HL-60/S4 treated with phorbol 12-myristate 13-acetate at 8.2 ng/mL for 4 days and 3 days (cell line): Measurements from ENCODE around the gene TMEM114.

Source experiments
- in situ Hi-C: fragments of 300-500 bp; cut with MboI; formaldehyde crosslinking; loops from 2 replicates; pipeline ENCODE4 v1.15.0; 2022; ENCODE audit warnings: low sequenced_read_pairs

The TMEM114 gene

GRCh38 chr16:8576141-8577004, 13.9 kb downstream of the TMEM114 start:
- in situ Hi-C loops = no loop called here

DNA sequence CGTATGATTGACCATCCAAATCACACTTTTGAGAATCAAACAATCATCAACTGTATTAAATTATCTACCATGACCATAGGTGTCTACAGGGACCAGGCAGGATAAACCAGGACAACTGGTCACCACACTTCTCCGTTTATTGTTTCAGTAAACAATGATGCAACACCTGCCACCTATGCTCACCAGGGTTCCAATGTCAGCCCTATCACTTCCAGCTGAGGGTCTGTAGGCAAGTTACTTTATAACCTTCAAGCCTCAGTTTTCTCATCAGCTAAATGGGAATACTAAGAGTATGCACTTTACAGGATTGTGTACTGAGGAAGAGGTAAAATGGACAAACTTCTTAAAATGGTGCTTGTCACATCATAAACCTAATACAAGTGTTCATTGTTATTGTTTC, 14.9 kb downstream of the TMEM114 start:
- in situ Hi-C loops = no loop called here

DNA sequence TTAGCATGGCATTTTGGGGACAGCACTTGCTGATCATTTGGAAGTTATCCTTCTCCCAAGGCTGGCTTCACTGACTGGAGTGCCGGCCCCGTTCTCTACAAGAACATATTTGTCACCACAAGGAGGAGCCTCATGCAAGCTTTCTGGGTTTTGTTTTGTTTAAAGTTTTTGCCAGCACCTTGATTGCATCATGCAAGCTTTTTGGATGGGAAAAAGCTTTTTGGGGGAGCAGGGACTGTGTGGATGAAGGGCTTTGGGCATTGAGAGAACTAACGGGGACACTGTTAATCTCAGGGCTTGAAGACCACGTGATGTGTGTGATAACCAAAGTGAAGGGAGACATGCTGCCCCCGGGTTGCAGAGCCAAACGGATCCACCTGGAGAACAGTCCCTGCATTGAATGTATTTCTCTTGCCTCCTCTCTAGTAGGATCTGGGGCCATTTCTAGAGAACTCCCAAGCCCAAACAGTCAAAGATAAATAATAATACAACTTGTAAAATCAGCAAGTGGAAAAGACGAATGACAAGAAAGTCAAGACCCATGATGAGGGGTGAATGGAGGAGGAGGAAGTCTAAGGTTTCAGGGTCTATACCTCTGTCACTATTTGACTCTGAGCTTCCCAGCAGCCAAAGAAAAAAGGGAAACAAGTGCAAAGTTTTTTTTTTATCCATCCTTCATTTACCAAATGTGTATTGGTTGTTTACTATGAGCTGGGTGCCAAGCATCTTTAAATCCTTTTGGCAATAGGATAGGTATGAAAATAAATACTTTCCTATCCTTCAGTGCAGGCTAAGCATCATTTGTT, 17.2 kb downstream of the TMEM114 start:
- in situ Hi-C loops = loop anchor here (25.0 kb wide), 2 partner anchors 214 to 314 kb away; partner anchors contain the start of genes LITAFD, PMM2 and TMEM186

- in situ Hi-C loops = loop anchor here (25.0 kb wide), 2 partner anchors 215 to 315 kb away; partner anchors contain the start of genes LITAFD, PMM2 and TMEM186
These were observed 18.0 kb downstream of the TMEM114 start for GRCh38 chr16:8572063-8572918.

- in situ Hi-C loops = loop anchor here (25.0 kb wide), 2 partner anchors 216 to 316 kb away; partner anchors contain the start of genes LITAFD, PMM2 and TMEM186
These were observed 19.2 kb downstream of the TMEM114 start for GRCh38 chr16:8571061-8571596.

DNA sequence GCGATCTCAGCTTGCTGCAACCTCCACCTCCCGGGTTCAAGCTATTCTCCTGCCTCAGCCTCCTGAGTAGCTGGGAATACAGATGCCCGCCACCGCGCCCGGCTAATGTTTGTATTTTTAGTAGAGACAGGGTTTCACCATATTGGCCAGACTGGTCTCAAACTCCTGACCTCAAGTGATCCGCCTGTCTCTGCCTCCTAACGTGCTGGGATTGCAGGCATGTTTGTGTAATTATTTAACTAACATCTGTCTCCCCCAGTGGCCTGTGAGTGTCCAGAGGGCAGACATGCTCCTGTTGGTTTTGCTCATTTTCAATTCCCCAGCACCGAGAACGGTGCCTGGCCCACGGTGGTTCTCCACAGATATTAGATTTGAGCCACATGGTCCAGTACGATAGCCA, 19.9 kb downstream of the TMEM114 start:
- in situ Hi-C loops = loop anchor here (25.0 kb wide), 2 partner anchors 217 to 317 kb away; partner anchors contain the start of genes LITAFD, PMM2 and TMEM186

GRCh38 chr16:8569650-8570346, 20.5 kb downstream of the TMEM114 start:
- in situ Hi-C loops = loop anchor here (5.0 to 25.0 kb wide), 3 partner anchors 88 to 318 kb away; partner anchors contain the start of genes LITAFD, PMM2 and TMEM186

DNA sequence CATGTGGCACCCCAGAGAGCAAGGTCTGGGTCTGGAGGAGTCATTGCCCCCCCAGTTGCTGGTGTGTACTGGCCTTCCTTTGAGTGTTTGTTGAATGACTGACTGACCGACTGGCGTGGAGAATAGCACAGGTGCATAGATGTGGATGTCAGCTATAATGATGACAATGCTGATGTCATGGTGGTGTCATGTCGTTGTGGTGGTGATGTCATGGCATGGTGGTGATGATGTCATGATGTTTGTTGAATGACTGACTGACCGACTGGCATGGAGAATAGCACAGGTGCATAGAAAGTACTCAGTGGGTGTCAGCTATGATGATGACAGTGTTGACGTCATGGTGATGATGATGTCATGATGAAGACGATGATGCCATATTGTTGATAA, 22.1 kb downstream of the TMEM114 start:
- in situ Hi-C loops = loop anchor here (5.0 to 25.0 kb wide), 3 partner anchors 89 to 319 kb away; partner anchors contain the start of genes LITAFD, PMM2 and TMEM186

GRCh38 chr16:8567355-8568230, 22.7 kb downstream of the TMEM114 start:
- in situ Hi-C loops = loop anchor here (5.0 to 25.0 kb wide), 3 partner anchors 90 to 320 kb away; partner anchors contain the start of genes LITAFD, PMM2 and TMEM186

- in situ Hi-C loops = loop anchor here (5.0 to 25.0 kb wide), 3 partner anchors 92 to 322 kb away; partner anchors contain the start of genes LITAFD, PMM2 and TMEM186
These were observed 24.8 kb downstream of the TMEM114 start for GRCh38 chr16:8565498-8565897.

DNA sequence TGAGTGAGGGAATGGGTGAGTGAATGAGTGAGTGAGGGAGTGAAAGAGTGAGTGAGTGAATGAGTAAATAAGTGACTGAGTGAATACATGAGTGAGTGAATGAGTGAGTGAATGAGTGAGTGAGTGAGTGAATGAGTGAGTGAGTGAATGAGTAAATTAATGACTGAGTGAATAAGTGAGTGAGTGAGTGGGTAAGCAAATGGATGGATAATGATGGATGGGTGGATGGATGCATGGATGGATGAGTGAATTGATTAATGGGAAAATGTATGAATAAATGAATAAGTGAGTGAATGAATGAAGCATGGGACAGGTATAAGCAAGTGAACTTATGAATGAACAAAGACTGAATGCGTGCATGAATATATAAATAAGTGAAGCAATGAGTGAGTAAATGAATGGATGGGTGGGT, 25.4 kb downstream of the TMEM114 start:
- in situ Hi-C loops = loop anchor here (5.0 to 25.0 kb wide), 3 partner anchors 92 to 322 kb away; partner anchors contain the start of genes LITAFD, PMM2 and TMEM186

DNA sequence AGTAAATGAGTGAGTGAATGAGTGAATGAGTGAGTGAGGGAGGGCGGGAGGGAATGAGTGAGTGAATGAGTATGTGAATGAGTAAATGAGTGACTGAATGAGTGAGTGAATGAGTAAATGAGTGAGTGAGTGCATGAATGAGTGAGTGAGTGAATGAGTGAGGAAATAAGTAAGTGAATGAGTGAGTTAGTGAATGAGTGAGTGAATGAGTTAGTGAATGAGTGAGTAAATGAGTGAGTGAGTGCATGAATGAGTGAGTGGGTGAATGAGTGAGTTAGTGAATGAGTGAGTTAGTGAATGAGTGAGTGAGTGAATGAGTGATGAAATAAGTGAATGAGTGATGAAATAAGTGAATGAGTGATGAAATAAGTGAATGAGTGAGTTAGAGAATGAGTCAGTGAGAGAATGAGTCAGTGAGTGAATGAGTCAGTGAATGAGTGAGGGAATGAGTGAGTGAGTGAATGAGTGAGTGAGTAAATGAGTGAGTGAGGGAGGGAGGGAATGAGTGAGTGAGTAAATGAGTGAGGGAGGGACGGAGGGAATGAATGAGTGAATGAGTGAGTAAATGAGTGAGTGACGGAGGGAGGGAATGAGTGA, 26.3 kb downstream of the TMEM114 start:
- in situ Hi-C loops = loop anchor here (25.0 kb wide), 2 partner anchors 223 to 323 kb away; partner anchors contain the start of genes LITAFD, PMM2 and TMEM186

- in situ Hi-C loops = loop anchor here (25.0 kb wide), 2 partner anchors 226 to 326 kb away; partner anchors contain the start of genes LITAFD, PMM2 and TMEM186
These were observed 28.8 kb downstream of the TMEM114 start for GRCh38 chr16:8561496-8561895.

DNA sequence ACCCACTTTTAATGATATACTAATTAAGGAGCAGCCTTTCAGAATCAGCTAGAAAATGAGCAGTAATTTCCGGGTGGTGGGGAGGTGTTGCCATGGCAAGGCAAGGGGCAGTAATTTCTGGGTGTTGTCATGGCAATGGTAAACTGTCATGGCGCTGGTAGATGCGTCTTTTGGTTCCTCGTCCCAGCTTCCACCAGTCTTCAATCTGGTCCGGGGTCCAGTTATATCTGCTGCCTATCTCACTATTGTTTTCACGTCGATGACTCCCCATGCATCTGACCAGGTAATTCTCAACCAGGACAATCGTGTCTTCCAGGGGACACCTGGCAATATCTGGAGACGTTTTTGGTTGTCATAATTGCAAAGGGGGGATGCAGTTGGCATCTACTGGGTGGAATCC, 34.9 kb downstream of the TMEM114 start:
- in situ Hi-C loops = loop anchor here (25.0 kb wide), 2 partner anchors 232 to 332 kb away; partner anchors contain the start of genes LITAFD, PMM2 and TMEM186

- in situ Hi-C loops = loop anchor here (25.0 kb wide), 2 partner anchors 232 to 332 kb away; partner anchors contain the start of genes LITAFD, PMM2 and TMEM186
These were observed 35.4 kb downstream of the TMEM114 start for GRCh38 chr16:8554881-8555280.

DNA sequence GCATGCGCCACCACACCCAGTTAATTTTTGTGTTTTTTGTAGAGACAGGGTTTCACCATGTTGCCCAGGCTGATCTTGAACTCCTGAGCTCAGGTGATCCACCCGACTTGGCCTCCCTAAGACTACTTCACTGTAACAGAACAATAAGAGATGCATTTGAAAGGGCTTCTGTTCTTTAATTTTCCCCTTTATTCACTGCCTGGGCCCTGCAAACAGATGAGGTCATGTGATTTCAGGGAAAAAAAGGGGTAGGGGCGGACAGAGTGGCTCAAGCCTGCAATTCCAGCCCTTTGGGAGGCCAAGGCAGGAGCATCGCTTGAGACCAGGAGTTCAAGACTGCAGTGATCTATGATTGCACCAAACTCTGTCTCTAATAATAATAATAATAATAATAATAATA, 36.3 kb downstream of the TMEM114 start:
- in situ Hi-C loops = loop anchor here (25.0 kb wide), 2 partner anchors 233 to 333 kb away; partner anchors contain the start of genes LITAFD, PMM2 and TMEM186
